H9 (cell line): ENCODE results near the gene SCN1B. TPM values are rescaled to one million over a fixed set of nuclear protein-coding genes. Genes with fewer than 3 reads are reported as not detected.

Source experiments
- DNase-seq: peaks from one replicate; pipeline ENCODE4 v3.0.0-alpha.2; 2017
- H2AFZ ChIP-seq: one replicate; pipeline ENCODE4 v1.6.1; 2013; ENCODE audit warnings: mild to moderate bottlenecking, low read length, control low read depth, moderate library complexity
- H2AK5ac ChIP-seq: 2 replicates; pipeline ENCODE4 v1.6.1; 2013; ENCODE audit warnings: low read length, control low read depth, mixed read lengths; ENCODE audit not compliant: insufficient read length
- H2BK120ac ChIP-seq: one replicate; pipeline ENCODE4 v1.6.1; 2013; ENCODE audit warnings: low read depth, mild to moderate bottlenecking, low read length, control low read depth, inconsistent platforms; ENCODE audit not compliant: poor library complexity, severe bottlenecking
- H2BK12ac ChIP-seq: 2 replicates; pipeline ENCODE4 v1.6.1; 2013; ENCODE audit warnings: low read length, control low read depth, mixed read lengths, low read depth; ENCODE audit not compliant: insufficient read length
- H2BK15ac ChIP-seq: 2 replicates; pipeline ENCODE4 v1.6.1; 2013; ENCODE audit warnings: low read depth, low read length, control low read depth
- H2BK20ac ChIP-seq: one replicate; pipeline ENCODE4 v1.6.1; 2013; ENCODE audit warnings: low read depth, mild to moderate bottlenecking, low read length, control low read depth, inconsistent platforms; ENCODE audit not compliant: poor library complexity, severe bottlenecking
- H2BK5ac ChIP-seq: 2 replicates; pipeline ENCODE4 v1.6.1; 2013; ENCODE audit warnings: low read length, control low read depth, mixed read lengths; ENCODE audit not compliant: insufficient read length
- H3K14ac ChIP-seq: 2 replicates; pipeline ENCODE4 v1.6.1; 2013; ENCODE audit warnings: low read length, control low read depth; ENCODE audit not compliant: insufficient read depth
- H3K18ac ChIP-seq: 2 replicates; pipeline ENCODE4 v1.6.1; 2013; ENCODE audit warnings: low read depth, mild to moderate bottlenecking, mixed read lengths, low read length, control low read depth; ENCODE audit not compliant: insufficient read length
- H3K23ac ChIP-seq: 2 replicates; pipeline ENCODE4 v1.6.1; 2013; ENCODE audit warnings: low read length, control low read depth, mixed read lengths, low read depth; ENCODE audit not compliant: insufficient read length
- H3K23me2 ChIP-seq: 2 replicates; pipeline ENCODE4 v1.6.1; 2013; ENCODE audit warnings: low read depth, mild to moderate bottlenecking, mixed read lengths, low read length, control low read depth; ENCODE audit not compliant: insufficient read length, poor library complexity, severe bottlenecking
- H3K27ac ChIP-seq: 2 replicates; pipeline ENCODE4 v1.5.1; 2013; ENCODE audit warnings: low read length, control low read depth, mixed read lengths, low read depth; ENCODE audit not compliant: insufficient read length
- H3K27me3 ChIP-seq: 2 replicates; pipeline ENCODE4 v1.6.1; 2013; ENCODE audit warnings: low read length, control low read depth, inconsistent platforms; ENCODE audit not compliant: insufficient read depth
- H3K4ac ChIP-seq: 2 replicates; pipeline ENCODE4 v1.6.1; 2013; ENCODE audit warnings: low read depth, mild to moderate bottlenecking, control low read depth, inconsistent platforms, low read length, moderate library complexity
- H3K4me1 ChIP-seq: 2 replicates; pipeline ENCODE4 v1.6.1; 2013; ENCODE audit warnings: low read length, control low read depth, inconsistent platforms; ENCODE audit not compliant: insufficient read depth
- H3K4me2 ChIP-seq: 2 replicates; pipeline ENCODE4 v1.6.1; 2013; ENCODE audit warnings: low read length, control low read depth, mixed read lengths; ENCODE audit not compliant: insufficient read length, insufficient read depth
- H3K56ac ChIP-seq: 2 replicates; pipeline ENCODE4 v1.6.1; 2013; ENCODE audit warnings: low read depth, mild to moderate bottlenecking, mixed read lengths, low read length, control low read depth; ENCODE audit not compliant: insufficient read length
- H3K79me1 ChIP-seq: 2 replicates; pipeline ENCODE4 v1.6.1; 2013; ENCODE audit warnings: low read depth, mild to moderate bottlenecking, moderate library complexity, low read length, control low read depth, inconsistent platforms; ENCODE audit not compliant: insufficient read depth, poor library complexity, severe bottlenecking
- H3K79me2 ChIP-seq: 2 replicates; pipeline ENCODE4 v1.6.1; 2013; ENCODE audit warnings: low read length, control low read depth, inconsistent platforms; ENCODE audit not compliant: insufficient read depth
- H3K9ac ChIP-seq: 2 replicates; pipeline ENCODE4 v1.6.1; 2013; ENCODE audit warnings: low read length, control low read depth, mixed read lengths; ENCODE audit not compliant: insufficient read length; ENCODE audit errors: extremely low read depth
- H3K9me3 ChIP-seq: one replicate; pipeline ENCODE4 v1.6.1; 2013; ENCODE audit warnings: low read depth, low read length, inconsistent platforms; ENCODE audit not compliant: control insufficient read depth
- H3T11ph ChIP-seq: one replicate; pipeline ENCODE4 v1.6.1; 2013; ENCODE audit warnings: mild to moderate bottlenecking, low read length, control low read depth, inconsistent platforms
- H4K20me1 ChIP-seq: one replicate; pipeline ENCODE4 v1.6.1; 2013; ENCODE audit not compliant: control insufficient read depth, insufficient read length, insufficient read depth
- H4K5ac ChIP-seq: 2 replicates; pipeline ENCODE4 v1.6.1; 2013; ENCODE audit warnings: low read depth, mild to moderate bottlenecking, mixed read lengths, low read length, control low read depth; ENCODE audit not compliant: insufficient read length
- H4K8ac ChIP-seq: replicated peaks from 2 replicates; pipeline ENCODE4 v1.6.1; 2013; ENCODE audit warnings: low read length, control low read depth, mixed read lengths, low read depth; ENCODE audit not compliant: insufficient read length
- H4K91ac ChIP-seq: 2 replicates; pipeline ENCODE4 v1.6.1; 2013; ENCODE audit warnings: low read depth, mild to moderate bottlenecking, moderate library complexity, mixed read lengths, low read length, control low read depth; ENCODE audit not compliant: insufficient read length
- H3K27ac Mint-ChIP-seq, 3 experiments: 2 replicates in 2 of 3; 3 replicates in 1 of 3; pipeline ENCODE4 v1.8.0; 2020 to 2021; ENCODE audit warnings: mixed read lengths in 3 of 3, mild to moderate bottlenecking in 1 of 3, moderate library complexity in 1 of 3
- H3K27me3 Mint-ChIP-seq: 2 replicates; pipeline ENCODE4 v1.8.0; 2021; ENCODE audit warnings: low read depth, mild to moderate bottlenecking, moderate library complexity, mixed read lengths
- H3K36me3 Mint-ChIP-seq, 3 experiments: 2 replicates in 2 of 3; 3 replicates in 1 of 3; pipeline ENCODE4 v1.8.0; 2020 to 2021; ENCODE audit warnings: low read depth in 3 of 3, mixed read lengths in 3 of 3; ENCODE audit not compliant: insufficient read depth in 1 of 3
- H3K4me1 Mint-ChIP-seq, 2 experiments: 2 replicates each; pipeline ENCODE4 v1.8.0; 2020; ENCODE audit warnings: mixed read lengths in 2 of 2
- H3K4me3 Mint-ChIP-seq, 2 experiments: 2 replicates in 1 of 2; 3 replicates in 1 of 2; pipeline ENCODE4 v1.8.0; 2020 to 2021; ENCODE audit warnings: mild to moderate bottlenecking in 2 of 2, mixed read lengths in 2 of 2, moderate library complexity in 1 of 2
- H3K9me3 Mint-ChIP-seq, 2 experiments: 2 replicates in 1 of 2; 3 replicates in 1 of 2; pipeline ENCODE4 v1.8.0; 2020; ENCODE audit warnings: mild to moderate bottlenecking in 2 of 2, mixed read lengths in 2 of 2, moderate library complexity in 1 of 2
- CTCF ChIP-seq: fragments of 200-600 bp; sonication (generic); conservative IDR thresholded peaks from 3 replicates; pipeline ENCODE4 v1.8.0; 2021; ENCODE audit warnings: antibody characterized with exemption, mild to moderate bottlenecking
- WGBS: extraction: QIAGEN DNeasy Blood & Tissue Kit; methylation state at CpG from one replicate; pipeline ENCODE4 v1.1.7; 2013; ENCODE audit warnings: missing lambda C conversion rate, low lambda C conversion rate, mixed read lengths; ENCODE audit not compliant: insufficient read length; ENCODE audit errors: extremely low coverage; 5-methylcytosine and 5-hydroxymethylcytosine counted together
- long read RNA-seq: library from polyadenylated mRNA; unstranded; transcript quantifications from one replicate; pipeline ENCODE4 v2.0.0, GENCODE V29; 2020
- total RNA-seq: library from RNA; stranded (reverse); gene quantifications from 2 replicates; pipeline ENCODE4 v1.2.1, GENCODE V29; 2021

SCN1B gene
- total RNA-seq = 3.8 TPM in 2 replicates
- long read RNA-seq = 0 reads

GRCh38 chr19:35030257-35031071 lies at the start of gene SCN1B:
TSS of gene SCN1B (plus strand) at chr19:35030470. CDS start at chr19:35030821, 351 bp downstream.
- Histone ChIP-seq H3K79me2 (no peaks in the 10 kb centered on the region), H4K91ac (no peak within 1 kb of the TSS), H3K27me3 (peaks cover 11% of the 10 kb centered on the region; the same call in 1 of the 2 replicates), H4K20me1 (no peaks in the 10 kb centered on the region), H3K14ac (no peak within 1 kb of the TSS; the same call in 1 of the 2 replicates), H4K8ac (no peak within 1 kb of the TSS), H3T11ph (no peak within 1 kb of the TSS), H3K18ac (no peak within 1 kb of the TSS), H2BK20ac (no peak within 1 kb of the TSS), H4K5ac (no peak within 1 kb of the TSS), H3K56ac (no peak within 1 kb of the TSS), H3K23me2 (peaks cover 8% of the 10 kb centered on the region), H3K4me2 (peak within 1 kb of the TSS; percentile 85), H3K4me1 (no peaks in the 10 kb centered on the region), H2BK12ac (no peak within 1 kb of the TSS), H3K27ac (no peak within 1 kb of the TSS), H2BK120ac (no peak within 1 kb of the TSS), H2AK5ac (no peak within 1 kb of the TSS), H2BK15ac (no peak within 1 kb of the TSS), H3K9ac (no peak within 1 kb of the TSS), H3K79me1 (no peaks in the 10 kb centered on the region), H2BK5ac (no peak within 1 kb of the TSS), H3K4ac (no peak within 1 kb of the TSS), H3K9me3 (no peaks in the 10 kb centered on the region), H3K23ac (no peak within 1 kb of the TSS), H2AFZ (no peak within 1 kb of the TSS)
- WGBS = no CpG with 5 or more reads among the region's 118 CpGs
- H3K4me3 Mint-ChIP-seq = peak within 1 kb of the TSS; percentile 74 to 81
- peaks cover 54% of the 10 kb centered on the region for H3K27me3 Mint-ChIP-seq
- H3K36me3 Mint-ChIP-seq = peaks cover 14 to 41% (median 32%) of the 10 kb centered on the region in 3 experiments; a peak in 6 of 7 replicates
- DNase-seq = peak; percentile 63
- peak within 1 kb of the TSS in 1 of 3 experiments; percentile 55; a peak in 1 of 7 replicates for H3K27ac Mint-ChIP-seq
- H3K4me1 Mint-ChIP-seq = peaks cover 15 to 17% of the 10 kb centered on the region in 2 experiments
- H3K9me3 Mint-ChIP-seq = no peaks in the 10 kb centered on the region; a peak in 1 of 5 replicates
- TF ChIP-seq CTCF = no peak
